ENCODE measurements around the gene DDX10. TPM values are rescaled to one million over a fixed set of nuclear protein-coding genes. Genes with fewer than 3 reads are reported as not detected.

Gene DDX10
- total and polyA plus RNA-seq, 9 of the 15 experiments (the other 6 are each of a cell fraction or from before 2014, with no cell fraction given) = 33.9 to 94.6 (median 50.7) TPM

GRCh38 chr11:108947654-108948570 is 283.0 kb downstream of the DDX10 start (continued):
- TF ChIP-seq CTBP1 (IDR thresholded peaks at IDR 0.05; ENCODE audit: borderline replicate concordance) (peak; percentile 41; the same call in 1 of the 2 replicates), SOX6 (IDR thresholded peaks at IDR 0.05) (peak; percentile 47; the same call in 1 of the 2 replicates), BCOR (IDR thresholded peaks at IDR 0.05) (no peak), ZBTB8A (IDR thresholded peaks at IDR 0.05; ENCODE audit: partially characterized antibody) (no peak), BCL6 (CRISPR knock-in tag; IDR thresholded peaks at IDR 0.05) (no peak), IRF2 (CRISPR knock-in tag; IDR thresholded peaks at IDR 0.05) (no peak), TCF15 (CRISPR knock-in tag; IDR thresholded peaks at IDR 0.05) (no peak), SPI1 (IDR thresholded peaks at IDR 0.05; ENCODE audit: borderline replicate concordance, low read depth, low read length) (no peak), NR2C1 (IDR thresholded peaks at IDR 0.05) (no peak), NR2C1 (tag; IDR thresholded peaks at IDR 0.05) (no peak), TCF3 (CRISPR knock-in tag; IDR thresholded peaks at IDR 0.05) (no peak), DPF2 (IDR thresholded peaks at IDR 0.05) (peak; percentile 77), BRD4 (IDR thresholded peaks at IDR 0.05) (no peak), PURB (CRISPR knock-in tag; IDR thresholded peaks at IDR 0.05; ENCODE audit: low read depth) (no peak), ZNF24 (IDR thresholded peaks at IDR 0.05) (no peak), CUX1 (CRISPR knock-in tag; IDR thresholded peaks at IDR 0.05) (no peak), GTF2E2 (tag; IDR thresholded peaks at IDR 0.05) (no peak), SMARCA4 (IDR thresholded peaks at IDR 0.05) (peak; percentile 74; the same call in 1 of the 2 replicates)
- TF ChIP-seq, protein P1, sequence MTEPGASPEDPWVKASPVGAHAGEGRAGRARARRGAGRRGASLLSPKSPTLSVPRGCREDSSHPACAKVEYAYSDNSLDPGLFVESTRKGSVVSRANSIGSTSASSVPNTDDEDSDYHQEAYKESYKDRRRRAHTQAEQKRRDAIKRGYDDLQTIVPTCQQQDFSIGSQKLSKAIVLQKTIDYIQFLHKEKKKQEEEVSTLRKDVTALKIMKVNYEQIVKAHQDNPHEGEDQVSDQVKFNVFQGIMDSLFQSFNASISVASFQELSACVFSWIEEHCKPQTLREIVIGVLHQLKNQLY (CRISPR knock-in tag; conservative IDR thresholded peaks at IDR 0.05) = no peak
- TF ChIP-seq, protein P2, sequence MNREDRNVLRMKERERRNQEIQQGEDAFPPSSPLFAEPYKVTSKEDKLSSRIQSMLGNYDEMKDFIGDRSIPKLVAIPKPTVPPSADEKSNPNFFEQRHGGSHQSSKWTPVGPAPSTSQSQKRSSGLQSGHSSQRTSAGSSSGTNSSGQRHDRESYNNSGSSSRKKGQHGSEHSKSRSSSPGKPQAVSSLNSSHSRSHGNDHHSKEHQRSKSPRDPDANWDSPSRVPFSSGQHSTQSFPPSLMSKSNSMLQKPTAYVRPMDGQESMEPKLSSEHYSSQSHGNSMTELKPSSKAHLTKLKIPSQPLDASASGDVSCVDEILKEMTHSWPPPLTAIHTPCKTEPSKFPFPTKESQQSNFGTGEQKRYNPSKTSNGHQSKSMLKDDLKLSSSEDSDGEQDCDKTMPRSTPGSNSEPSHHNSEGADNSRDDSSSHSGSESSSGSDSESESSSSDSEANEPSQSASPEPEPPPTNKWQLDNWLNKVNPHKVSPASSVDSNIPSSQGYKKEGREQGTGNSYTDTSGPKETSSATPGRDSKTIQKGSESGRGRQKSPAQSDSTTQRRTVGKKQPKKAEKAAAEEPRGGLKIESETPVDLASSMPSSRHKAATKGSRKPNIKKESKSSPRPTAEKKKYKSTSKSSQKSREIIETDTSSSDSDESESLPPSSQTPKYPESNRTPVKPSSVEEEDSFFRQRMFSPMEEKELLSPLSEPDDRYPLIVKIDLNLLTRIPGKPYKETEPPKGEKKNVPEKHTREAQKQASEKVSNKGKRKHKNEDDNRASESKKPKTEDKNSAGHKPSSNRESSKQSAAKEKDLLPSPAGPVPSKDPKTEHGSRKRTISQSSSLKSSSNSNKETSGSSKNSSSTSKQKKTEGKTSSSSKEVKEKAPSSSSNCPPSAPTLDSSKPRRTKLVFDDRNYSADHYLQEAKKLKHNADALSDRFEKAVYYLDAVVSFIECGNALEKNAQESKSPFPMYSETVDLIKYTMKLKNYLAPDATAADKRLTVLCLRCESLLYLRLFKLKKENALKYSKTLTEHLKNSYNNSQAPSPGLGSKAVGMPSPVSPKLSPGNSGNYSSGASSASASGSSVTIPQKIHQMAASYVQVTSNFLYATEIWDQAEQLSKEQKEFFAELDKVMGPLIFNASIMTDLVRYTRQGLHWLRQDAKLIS (CRISPR knock-in tag; IDR thresholded peaks at IDR 0.05) = no peak
